ENCODE measurements around the gene C1RL.

The C1RL gene, protein sequence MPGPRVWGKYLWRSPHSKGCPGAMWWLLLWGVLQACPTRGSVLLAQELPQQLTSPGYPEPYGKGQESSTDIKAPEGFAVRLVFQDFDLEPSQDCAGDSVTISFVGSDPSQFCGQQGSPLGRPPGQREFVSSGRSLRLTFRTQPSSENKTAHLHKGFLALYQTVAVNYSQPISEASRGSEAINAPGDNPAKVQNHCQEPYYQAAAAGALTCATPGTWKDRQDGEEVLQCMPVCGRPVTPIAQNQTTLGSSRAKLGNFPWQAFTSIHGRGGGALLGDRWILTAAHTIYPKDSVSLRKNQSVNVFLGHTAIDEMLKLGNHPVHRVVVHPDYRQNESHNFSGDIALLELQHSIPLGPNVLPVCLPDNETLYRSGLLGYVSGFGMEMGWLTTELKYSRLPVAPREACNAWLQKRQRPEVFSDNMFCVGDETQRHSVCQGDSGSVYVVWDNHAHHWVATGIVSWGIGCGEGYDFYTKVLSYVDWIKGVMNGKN

DNA sequence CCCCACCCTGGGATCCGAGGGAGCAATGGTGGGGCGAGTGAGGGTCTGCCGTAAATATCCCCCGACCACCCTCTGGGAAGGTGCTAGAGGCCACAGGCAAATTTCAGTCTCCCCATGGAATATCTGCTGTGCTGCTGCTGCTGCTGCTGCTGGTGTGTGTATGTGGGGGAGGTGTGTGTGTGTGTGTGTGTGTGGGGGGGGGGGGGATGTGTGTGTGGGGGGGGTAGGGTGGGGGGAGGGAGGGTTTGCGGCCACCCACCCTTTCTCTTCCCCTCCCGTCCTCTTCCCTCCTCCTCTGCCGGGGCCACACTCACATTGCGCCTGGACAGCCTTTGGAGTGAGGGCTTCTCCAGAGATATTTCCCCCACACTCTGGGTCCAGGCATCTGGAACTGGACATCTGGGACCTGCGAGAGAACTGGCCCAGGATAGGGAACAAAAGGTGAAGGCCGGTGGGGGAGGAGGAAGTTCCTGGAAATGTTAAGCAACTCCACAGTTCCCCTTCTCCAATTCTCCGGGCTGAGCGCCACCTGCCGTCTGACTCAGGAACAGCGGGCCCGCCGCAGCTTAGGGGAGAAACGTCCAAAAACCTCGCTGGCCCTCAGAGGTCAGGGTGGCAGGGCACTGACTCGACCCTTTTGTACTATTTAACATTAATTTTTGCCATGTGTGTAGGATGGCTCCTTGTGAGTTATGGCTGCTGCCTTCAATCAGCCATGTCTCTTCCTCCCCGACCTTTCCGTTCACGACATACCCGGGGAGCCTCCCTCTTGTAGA is at the start of gene C1RL:
C1RL (minus strand) TSS at position 419 of the 776 bp plus-strand sequence; CDS start at position 385, 34 bp downstream.
- Mint-ChIP-seq H3K36me3 (ENCODE audit: low read depth) (peaks cover 33% of the 10 kb centered on the region), H3K4me1 (ENCODE audit: low read depth) (peaks cover 33% of the 10 kb centered on the region), H3K27me3 (ENCODE audit: low read depth) (no peaks in the 10 kb centered on the region), H3K4me3 (peak within 1 kb of the TSS; percentile 91), H3K9me3 (peaks cover 14% of the 10 kb centered on the region), H3K27ac (peak within 1 kb of the TSS; percentile 92)
- DNase-seq (ENCODE audit: low spot score) = peak; percentile 73

DNA sequence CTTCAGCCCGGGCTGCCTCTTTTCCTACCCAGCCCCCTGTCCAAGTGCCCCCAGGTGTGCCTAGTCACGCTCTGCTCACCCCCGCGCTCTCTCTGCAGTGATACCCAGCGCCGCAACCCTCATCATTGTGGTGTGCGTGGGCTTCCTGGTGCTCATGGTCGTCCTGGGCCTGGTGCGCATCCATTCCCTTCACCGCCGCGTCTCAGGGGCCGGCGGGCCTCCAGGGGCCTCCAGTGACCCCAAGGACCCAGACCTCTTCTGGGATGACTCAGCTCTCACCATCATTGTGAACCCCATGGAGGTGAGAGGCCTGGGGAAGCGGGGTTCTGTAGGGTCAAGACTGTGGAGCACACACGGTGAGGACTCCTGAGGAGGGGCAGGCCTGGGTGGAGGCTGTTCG is 48.4 kb upstream of the C1RL start:
- DNase-seq (ENCODE audit: low spot score) = no peak
- peaks cover 25% of the 10 kb centered on the region for H3K36me3 Mint-ChIP-seq (ENCODE audit: low read depth)

DNA sequence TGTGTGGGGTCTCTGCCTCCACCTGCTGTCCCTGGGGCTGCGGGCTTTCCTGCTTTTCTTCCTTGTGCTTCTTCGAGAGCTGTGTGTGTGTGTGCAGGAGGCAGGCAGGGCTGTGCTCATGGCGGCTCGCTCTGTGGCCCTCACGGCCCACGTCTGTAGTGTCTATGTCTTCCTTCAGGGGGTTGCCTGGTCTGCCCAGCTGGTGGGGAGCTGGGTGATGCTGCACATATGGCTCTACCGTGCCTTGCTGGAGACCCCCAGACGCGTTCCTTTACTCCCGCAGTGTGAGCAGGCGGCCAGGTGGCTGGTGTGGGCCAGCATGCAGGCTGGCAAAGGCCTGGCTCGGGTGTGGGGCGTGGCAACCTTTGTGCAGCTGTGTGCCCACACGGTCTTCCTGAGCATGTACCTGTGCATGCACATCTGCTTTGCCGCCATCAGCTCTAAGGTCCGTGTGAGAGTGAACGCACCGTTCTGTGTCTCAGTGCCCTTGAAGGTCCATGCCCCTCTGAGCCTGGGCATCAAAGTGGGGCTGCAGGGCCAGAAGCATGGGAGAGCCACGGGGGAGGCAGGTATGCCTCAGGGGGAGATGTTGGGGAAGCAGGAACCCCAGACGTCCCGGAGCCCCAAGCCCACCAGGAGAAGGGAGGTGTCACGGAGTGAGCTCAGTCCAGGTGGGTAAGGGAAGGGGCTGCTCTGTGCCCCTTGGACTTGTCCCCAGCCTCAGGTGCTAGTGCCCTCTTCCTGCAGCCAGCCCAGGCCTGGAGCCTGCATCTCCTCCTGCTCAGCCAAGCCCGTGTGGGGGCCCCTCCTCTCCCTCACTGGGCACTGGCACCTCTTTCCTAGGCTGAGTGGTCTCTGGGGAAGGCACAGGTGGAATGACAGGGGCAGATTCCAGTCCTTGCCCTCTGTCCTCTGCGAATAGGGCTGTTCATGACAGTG is 47.5 kb upstream of the C1RL start:
- H3K27ac Mint-ChIP-seq = no peak overlapping the region
- peaks cover 25% of the 10 kb centered on the region for H3K36me3 Mint-ChIP-seq (ENCODE audit: low read depth)
- DNase-seq (ENCODE audit: low spot score) = no peak
- H3K9me3 Mint-ChIP-seq = no peaks in the 10 kb centered on the region
- H3K4me1 Mint-ChIP-seq (ENCODE audit: low read depth) = no peaks in the 10 kb centered on the region
- H3K27me3 Mint-ChIP-seq (ENCODE audit: low read depth) = no peaks in the 10 kb centered on the region
- no peak overlapping the region for H3K4me3 Mint-ChIP-seq

More for the DNA sequence above, 48.4 kb upstream of the C1RL start:
- peaks cover 4% of the 10 kb centered on the region for H3K27me3 Mint-ChIP-seq (ENCODE audit: low read depth)
- no peak overlapping the region for H3K4me3 Mint-ChIP-seq
- H3K4me1 Mint-ChIP-seq (ENCODE audit: low read depth) = no peaks in the 10 kb centered on the region
- H3K9me3 Mint-ChIP-seq = no peaks in the 10 kb centered on the region
- H3K27ac Mint-ChIP-seq = no peak overlapping the region

DNA sequence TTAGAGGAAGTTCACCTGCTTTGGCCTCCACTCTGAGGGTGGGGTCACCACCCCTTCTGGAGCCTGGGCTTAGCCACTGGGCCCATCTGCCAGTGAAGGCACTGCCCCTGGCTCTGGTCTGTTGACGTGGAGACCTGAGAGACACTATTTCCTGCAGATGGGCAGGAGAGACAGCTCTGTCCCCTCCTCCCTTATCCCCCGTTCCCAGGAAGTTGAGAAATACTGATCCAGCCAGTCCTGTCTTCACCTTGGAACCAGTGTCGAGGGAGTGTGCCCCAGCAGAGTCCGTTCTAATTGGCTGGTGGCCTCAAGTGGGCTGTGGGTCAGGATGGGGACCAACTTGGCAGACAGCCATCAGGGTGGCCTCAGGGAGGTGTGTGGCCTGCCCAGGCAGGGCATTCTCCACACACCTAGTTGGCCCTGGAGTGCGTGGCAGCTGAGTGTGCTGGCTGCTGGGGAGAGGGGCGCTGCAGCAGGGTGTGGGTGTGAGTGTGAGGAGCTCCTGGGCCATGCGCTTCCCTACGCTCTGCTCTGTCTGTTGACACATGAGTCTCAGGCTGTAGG is 46.5 kb upstream of the C1RL start:
- no peaks in the 10 kb centered on the region for H3K4me1 Mint-ChIP-seq (ENCODE audit: low read depth)
- no peaks in the 10 kb centered on the region for H3K27me3 Mint-ChIP-seq (ENCODE audit: low read depth)
- H3K4me3 Mint-ChIP-seq = no peak overlapping the region
- no peaks in the 10 kb centered on the region for H3K9me3 Mint-ChIP-seq
- H3K27ac Mint-ChIP-seq = no peak overlapping the region
- peaks cover 26% of the 10 kb centered on the region for H3K36me3 Mint-ChIP-seq (ENCODE audit: low read depth)
- DNase-seq (ENCODE audit: low spot score) = no peak

DNA sequence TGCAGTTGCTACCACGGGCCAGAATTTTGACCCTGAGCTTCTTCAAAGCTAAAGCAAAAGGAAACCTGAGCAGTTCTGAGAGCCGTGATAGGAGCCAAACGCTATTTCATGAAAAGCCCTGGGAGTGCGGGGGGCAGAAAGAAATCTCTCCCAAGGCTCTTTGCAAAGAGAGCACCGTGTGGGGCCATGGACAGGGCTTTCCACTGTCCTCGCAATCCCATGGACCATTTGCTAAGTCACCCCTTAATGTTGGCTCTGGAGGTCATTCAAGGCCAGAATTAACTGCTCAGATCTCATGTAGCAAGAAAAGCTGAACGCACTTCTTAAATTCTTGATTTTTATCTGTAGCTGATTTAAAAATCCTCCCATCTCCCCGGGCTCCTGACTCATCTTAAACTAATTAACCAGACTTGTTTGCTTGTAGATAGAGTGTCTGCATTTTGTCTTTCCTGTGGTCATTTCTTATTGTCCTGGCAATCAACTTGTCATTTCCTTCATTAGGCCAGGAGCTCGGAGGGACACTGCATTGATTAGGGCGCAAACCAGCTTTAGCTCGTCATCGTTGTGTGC is 46.0 kb upstream of the C1RL start:
- Mint-ChIP-seq H3K4me1 (ENCODE audit: low read depth) (no peaks in the 10 kb centered on the region), H3K27ac (no peak overlapping the region), H3K36me3 (ENCODE audit: low read depth) (peaks cover 31% of the 10 kb centered on the region), H3K9me3 (no peaks in the 10 kb centered on the region), H3K4me3 (no peak overlapping the region), H3K27me3 (ENCODE audit: low read depth) (no peaks in the 10 kb centered on the region)
- DNase-seq (ENCODE audit: low spot score) = no peak

DNA sequence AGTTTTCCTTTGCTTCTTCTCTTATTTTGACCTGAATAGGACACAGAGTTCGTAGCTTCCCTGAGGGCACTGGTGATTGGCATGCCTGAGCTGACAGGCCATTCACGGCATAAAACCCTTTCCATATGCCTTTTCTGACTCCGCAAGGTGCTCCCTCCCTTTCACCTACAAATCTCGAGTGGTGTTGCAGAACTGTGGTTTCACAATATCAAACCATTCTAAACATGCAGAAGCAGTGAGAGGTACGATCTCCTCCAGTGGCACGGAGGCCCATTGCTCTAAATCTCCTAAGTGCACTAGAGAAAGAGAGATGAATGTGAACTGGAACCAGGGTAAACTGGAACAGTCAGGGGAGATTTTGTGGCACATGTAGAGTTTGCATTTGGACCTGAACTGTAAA is 45.0 kb upstream of the C1RL start:
- Mint-ChIP-seq H3K27me3 (ENCODE audit: low read depth) (no peaks in the 10 kb centered on the region), H3K36me3 (ENCODE audit: low read depth) (peaks cover 36% of the 10 kb centered on the region), H3K27ac (no peak overlapping the region), H3K4me3 (no peak overlapping the region), H3K9me3 (no peaks in the 10 kb centered on the region), H3K4me1 (ENCODE audit: low read depth) (no peaks in the 10 kb centered on the region)
- no peak for DNase-seq (ENCODE audit: low spot score)

DNA sequence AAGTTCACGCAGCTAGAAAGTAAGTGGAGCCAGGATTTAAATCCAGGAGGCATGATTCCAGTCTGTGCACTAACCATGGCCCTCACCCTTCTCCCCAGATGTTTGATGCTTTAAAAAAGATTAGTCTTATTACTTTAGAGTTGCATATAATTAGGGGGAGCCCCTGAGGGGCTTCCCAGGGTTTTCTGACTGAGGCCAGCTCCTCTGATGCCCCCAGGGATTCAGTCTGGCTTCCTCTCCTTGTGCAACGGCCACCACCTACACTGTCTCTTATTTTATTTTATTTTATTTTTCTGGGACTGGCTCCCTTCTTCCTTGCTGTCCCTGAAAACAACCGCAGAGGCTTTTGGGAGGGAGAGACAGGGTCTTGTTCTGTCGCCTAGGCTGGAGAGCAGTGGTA is 43.8 kb upstream of the C1RL start:
- Mint-ChIP-seq H3K9me3 (no peaks in the 10 kb centered on the region), H3K27ac (no peak overlapping the region), H3K36me3 (ENCODE audit: low read depth) (peaks cover 48% of the 10 kb centered on the region), H3K27me3 (ENCODE audit: low read depth) (no peaks in the 10 kb centered on the region), H3K4me3 (no peak overlapping the region), H3K4me1 (ENCODE audit: low read depth) (peaks cover 1% of the 10 kb centered on the region)
- no peak for DNase-seq (ENCODE audit: low spot score)

DNA sequence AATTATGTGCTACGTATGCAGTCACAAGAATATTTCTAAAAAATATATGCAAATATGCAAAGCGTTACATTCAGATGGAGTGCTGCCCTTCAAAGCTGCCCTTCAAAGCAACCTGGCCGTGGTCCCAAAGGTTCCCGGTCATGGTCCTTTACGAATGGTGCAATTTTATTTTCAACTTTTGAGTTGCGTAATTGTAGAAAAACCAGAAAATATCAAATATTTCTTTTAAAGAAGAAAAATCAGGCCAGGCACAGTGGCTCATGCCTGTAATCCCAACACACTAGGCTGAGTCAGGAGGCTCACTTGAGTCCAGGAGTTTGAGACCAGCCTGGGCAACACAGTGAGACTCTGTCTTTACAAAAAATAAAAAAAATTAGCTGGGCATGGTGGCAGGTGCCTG is 42.5 kb upstream of the C1RL start:
- DNase-seq (ENCODE audit: low spot score) = no peak
- H3K36me3 Mint-ChIP-seq (ENCODE audit: low read depth) = peaks cover 43% of the 10 kb centered on the region
- H3K4me3 Mint-ChIP-seq = no peak overlapping the region
- no peaks in the 10 kb centered on the region for H3K9me3 Mint-ChIP-seq
- H3K4me1 Mint-ChIP-seq (ENCODE audit: low read depth) = peaks cover 2% of the 10 kb centered on the region
- no peak overlapping the region for H3K27ac Mint-ChIP-seq
- H3K27me3 Mint-ChIP-seq (ENCODE audit: low read depth) = no peaks in the 10 kb centered on the region

DNA sequence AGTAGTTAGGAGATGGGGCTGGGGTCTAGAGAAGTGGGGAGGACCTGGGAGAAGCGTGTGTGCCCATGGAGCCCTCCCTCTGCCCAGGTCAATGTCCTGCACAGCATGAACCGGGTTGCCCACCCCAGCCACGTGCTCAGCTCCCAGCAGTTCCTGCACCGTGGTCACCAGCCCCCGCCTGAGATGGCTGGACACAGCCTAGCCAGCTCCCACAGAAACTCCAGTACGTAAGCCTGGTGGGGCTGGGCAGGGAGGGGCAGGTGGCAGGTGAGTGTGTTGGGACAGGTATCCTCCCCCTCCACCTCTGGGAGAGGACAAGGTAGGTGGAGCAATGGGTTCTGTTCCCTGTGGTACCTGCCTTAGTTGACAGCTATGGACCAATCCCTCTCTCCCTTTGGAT is 41.8 kb upstream of the C1RL start:
- Mint-ChIP-seq H3K4me3 (no peak overlapping the region), H3K36me3 (ENCODE audit: low read depth) (peaks cover 48% of the 10 kb centered on the region), H3K4me1 (ENCODE audit: low read depth) (peaks cover 3% of the 10 kb centered on the region), H3K27me3 (ENCODE audit: low read depth) (no peaks in the 10 kb centered on the region), H3K9me3 (no peaks in the 10 kb centered on the region), H3K27ac (no peak overlapping the region)
- no peak for DNase-seq (ENCODE audit: low spot score)

DNA sequence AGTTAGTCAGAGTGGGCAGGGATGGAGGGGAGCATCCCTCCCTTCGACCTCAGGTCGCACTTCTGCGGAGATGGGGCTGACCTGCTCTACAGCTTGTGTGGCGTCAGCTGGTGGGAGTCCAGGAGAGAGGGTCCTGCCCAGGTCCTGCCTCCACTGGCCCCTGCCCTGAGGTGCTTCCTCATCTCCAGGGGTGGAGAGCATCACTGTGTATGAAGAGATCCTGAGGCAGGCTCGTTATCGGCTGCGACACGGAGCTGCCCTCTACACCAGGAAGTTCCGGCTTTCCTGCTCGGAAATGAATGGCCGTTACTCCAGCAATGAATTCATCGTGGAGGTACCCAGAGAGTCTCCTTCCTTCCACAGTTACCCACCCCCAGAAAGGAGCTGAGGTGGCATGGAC is 41.3 kb upstream of the C1RL start:
- Mint-ChIP-seq H3K27ac (no peak overlapping the region), H3K36me3 (ENCODE audit: low read depth) (peaks cover 52% of the 10 kb centered on the region), H3K4me1 (ENCODE audit: low read depth) (peaks cover 3% of the 10 kb centered on the region)

DNA sequence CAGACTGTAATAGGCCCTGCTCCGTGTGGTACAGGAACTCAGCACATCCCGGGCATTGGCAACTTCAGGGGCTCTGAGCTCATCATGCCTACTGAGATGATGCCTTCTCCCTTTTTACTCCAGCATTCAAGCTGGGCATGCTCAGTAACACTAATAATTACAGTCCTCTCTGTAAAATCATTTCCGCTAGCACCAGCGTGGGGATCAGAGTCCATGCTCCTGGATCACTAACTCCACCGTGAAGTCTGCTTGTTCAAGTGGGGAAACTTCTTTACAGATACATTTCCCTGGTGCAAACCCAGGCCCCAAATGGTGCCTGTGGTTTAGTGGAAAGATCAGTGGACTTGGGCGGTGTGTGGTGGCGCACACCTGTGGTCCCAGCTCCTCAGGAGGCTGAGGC is 37.9 kb upstream of the C1RL start:
- H3K9me3 Mint-ChIP-seq = no peaks in the 10 kb centered on the region
- peaks cover 53% of the 10 kb centered on the region for H3K36me3 Mint-ChIP-seq (ENCODE audit: low read depth)
- peaks cover 6% of the 10 kb centered on the region for H3K4me1 Mint-ChIP-seq (ENCODE audit: low read depth)
- no peaks in the 10 kb centered on the region for H3K27me3 Mint-ChIP-seq (ENCODE audit: low read depth)
- H3K27ac Mint-ChIP-seq = no peak overlapping the region
- DNase-seq (ENCODE audit: low spot score) = no peak
- H3K4me3 Mint-ChIP-seq = no peak overlapping the region

More for the DNA sequence above, 41.3 kb upstream of the C1RL start:
- DNase-seq (ENCODE audit: low spot score) = no peak
- Mint-ChIP-seq H3K27me3 (ENCODE audit: low read depth) (no peaks in the 10 kb centered on the region), H3K4me3 (no peak overlapping the region), H3K9me3 (no peaks in the 10 kb centered on the region)

DNA sequence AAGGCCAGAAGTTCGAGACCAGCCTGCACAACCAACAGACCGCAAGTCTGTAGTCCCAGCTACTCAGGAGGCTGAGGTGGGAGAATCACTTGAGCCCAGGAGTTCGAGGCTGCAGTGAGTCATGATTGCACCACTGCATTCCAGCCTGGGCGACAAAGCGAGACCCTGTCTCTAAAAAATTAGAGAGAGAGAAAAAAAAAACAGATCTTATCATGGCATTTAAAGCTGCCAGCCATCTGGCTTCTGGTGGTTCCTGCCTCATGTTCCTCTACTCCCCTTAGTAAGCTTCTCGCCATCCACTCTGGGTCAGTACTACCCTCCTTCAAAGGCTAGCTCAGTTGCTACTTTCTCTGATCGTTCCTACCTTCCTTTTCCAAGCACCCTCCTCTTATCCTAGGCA is 37.2 kb upstream of the C1RL start:
- no peak overlapping the region for H3K4me3 Mint-ChIP-seq
- H3K9me3 Mint-ChIP-seq = no peaks in the 10 kb centered on the region
- DNase-seq (ENCODE audit: low spot score) = no peak
- H3K36me3 Mint-ChIP-seq (ENCODE audit: low read depth) = peaks cover 60% of the 10 kb centered on the region
- H3K27me3 Mint-ChIP-seq (ENCODE audit: low read depth) = no peaks in the 10 kb centered on the region
- H3K4me1 Mint-ChIP-seq (ENCODE audit: low read depth) = peaks cover 9% of the 10 kb centered on the region
- no peak overlapping the region for H3K27ac Mint-ChIP-seq

DNA sequence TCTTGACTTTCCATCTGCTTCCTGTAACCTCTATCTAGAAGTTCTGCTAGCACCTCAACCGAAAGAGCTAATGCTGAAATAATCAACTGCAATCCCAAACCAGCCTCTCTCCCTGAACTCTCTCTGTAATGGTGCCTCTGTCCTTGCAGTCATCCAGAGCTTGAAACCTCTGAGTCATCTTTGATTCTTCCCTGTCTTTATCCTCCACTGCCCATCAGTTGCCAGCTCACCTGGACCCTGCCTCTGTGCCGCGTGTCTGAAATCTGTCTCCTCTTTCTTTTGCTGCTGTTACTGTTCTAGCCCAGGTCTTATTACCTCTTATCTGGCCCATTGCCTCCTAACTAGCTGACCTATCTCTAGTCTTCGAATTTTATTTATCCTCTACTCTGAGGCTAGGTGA is 36.7 kb upstream of the C1RL start:
- Mint-ChIP-seq H3K9me3 (no peaks in the 10 kb centered on the region), H3K4me3 (no peak overlapping the region)

More for the DNA sequence above, 36.7 kb upstream of the C1RL start:
- Mint-ChIP-seq H3K36me3 (ENCODE audit: low read depth) (peaks cover 64% of the 10 kb centered on the region), H3K27me3 (ENCODE audit: low read depth) (no peaks in the 10 kb centered on the region), H3K4me1 (ENCODE audit: low read depth) (peaks cover 9% of the 10 kb centered on the region), H3K27ac (no peak overlapping the region)
- no peak for DNase-seq (ENCODE audit: low spot score)

Data from T-helper 2 cell treated with Interferon-gamma antibody and Interleukin-4, amounts not matched to agents 5 μg/mL and 100 μg/mL, for 36 hours (primary cell).